Measurements from ENCODE around the gene LARGE1.

LARGE1 gene

GRCh38 chr22:33335611-33336279 is 584.5 kb downstream of the LARGE1 start:
- H3K27me3 ChIP-seq (ENCODE audit: control insufficient read depth in 1 of 2, insufficient read depth in 2 of 2, low read length in 2 of 2), result no peaks in the 10 kb centered on the region
- H3K36me3 ChIP-seq (ENCODE audit: control insufficient read depth in 1 of 2, insufficient read depth in 2 of 2, low read length in 2 of 2), result peaks cover 5 to 6% of the 10 kb centered on the region in 2 donors
- no peaks in the 10 kb centered on the region for H3K4me1 ChIP-seq (ENCODE audit: control insufficient read depth in 1 of 2, insufficient read depth in 2 of 2, low read length in 2 of 2)
- H3K4me3 ChIP-seq (ENCODE audit: low read depth in 1 of 2, low read length in 2 of 2), result no peak overlapping the region
- H3K9me3 ChIP-seq (ENCODE audit: control insufficient read depth in 1 of 2, low read length in 2 of 2), result no peaks in the 10 kb centered on the region
- H3K9ac ChIP-seq (ENCODE audit: low read depth in 1 of 2, low read length in 2 of 2), result no peak overlapping the region
- no peak overlapping the region for H3K27ac ChIP-seq (ENCODE audit: low read depth, low read length)

GRCh38 chr22:33332538-33332937 is 587.7 kb downstream of the LARGE1 start:
- Histone ChIP-seq H3K4me3 (ENCODE audit: low read depth in 1 of 2, low read length in 2 of 2) (no peak overlapping the region), H3K27me3 (ENCODE audit: control insufficient read depth in 1 of 2, insufficient read depth in 2 of 2, low read length in 2 of 2) (no peaks in the 10 kb centered on the region), H3K4me1 (ENCODE audit: control insufficient read depth in 1 of 2, insufficient read depth in 2 of 2, low read length in 2 of 2) (no peaks in the 10 kb centered on the region), H3K9me3 (ENCODE audit: control insufficient read depth in 1 of 2, low read length in 2 of 2) (no peaks in the 10 kb centered on the region), H3K36me3 (ENCODE audit: control insufficient read depth in 1 of 2, insufficient read depth in 2 of 2, low read length in 2 of 2) (peaks cover 5 to 6% of the 10 kb centered on the region in 2 donors), H3K9ac (ENCODE audit: low read depth in 1 of 2, low read length in 2 of 2) (no peak overlapping the region), H3K27ac (ENCODE audit: low read depth, low read length) (no peak overlapping the region)

- Histone ChIP-seq H3K4me3 (ENCODE audit: low read depth in 1 of 2, low read length in 2 of 2) (no peak overlapping the region), H3K36me3 (ENCODE audit: control insufficient read depth in 1 of 2, insufficient read depth in 2 of 2, low read length in 2 of 2) (peaks cover 5 to 6% of the 10 kb centered on the region in 2 donors), H3K27ac (ENCODE audit: low read depth, low read length) (no peak overlapping the region), H3K9me3 (ENCODE audit: control insufficient read depth in 1 of 2, low read length in 2 of 2) (no peaks in the 10 kb centered on the region), H3K4me1 (ENCODE audit: control insufficient read depth in 1 of 2, insufficient read depth in 2 of 2, low read length in 2 of 2) (no peaks in the 10 kb centered on the region), H3K9ac (ENCODE audit: low read depth in 1 of 2, low read length in 2 of 2) (no peak overlapping the region), H3K27me3 (ENCODE audit: control insufficient read depth in 1 of 2, insufficient read depth in 2 of 2, low read length in 2 of 2) (no peaks in the 10 kb centered on the region)
These were observed 589.3 kb downstream of the LARGE1 start for GRCh38 chr22:33331017-33331416.

- Histone ChIP-seq H3K27ac (ENCODE audit: low read depth, low read length) (no peak overlapping the region), H3K9me3 (ENCODE audit: control insufficient read depth in 1 of 2, low read length in 2 of 2) (no peaks in the 10 kb centered on the region), H3K4me1 (ENCODE audit: control insufficient read depth in 1 of 2, insufficient read depth in 2 of 2, low read length in 2 of 2) (no peaks in the 10 kb centered on the region), H3K4me3 (ENCODE audit: low read depth in 1 of 2, low read length in 2 of 2) (no peak overlapping the region), H3K36me3 (ENCODE audit: control insufficient read depth in 1 of 2, insufficient read depth in 2 of 2, low read length in 2 of 2) (peaks cover 5 to 6% of the 10 kb centered on the region in 2 donors), H3K27me3 (ENCODE audit: control insufficient read depth in 1 of 2, insufficient read depth in 2 of 2, low read length in 2 of 2) (no peaks in the 10 kb centered on the region), H3K9ac (ENCODE audit: low read depth in 1 of 2, low read length in 2 of 2) (no peak overlapping the region)
These were observed 589.7 kb downstream of the LARGE1 start for GRCh38 chr22:33330534-33330933.

GRCh38 chr22:33329398-33329797 is 590.9 kb downstream of the LARGE1 start:
- Histone ChIP-seq H3K9me3 (ENCODE audit: control insufficient read depth in 1 of 2, low read length in 2 of 2) (no peaks in the 10 kb centered on the region), H3K27ac (ENCODE audit: low read depth, low read length) (no peak overlapping the region), H3K9ac (ENCODE audit: low read depth in 1 of 2, low read length in 2 of 2) (no peak overlapping the region), H3K36me3 (ENCODE audit: control insufficient read depth in 1 of 2, insufficient read depth in 2 of 2, low read length in 2 of 2) (peaks cover 0 to under 1% of the 10 kb centered on the region in 2 donors), H3K4me1 (ENCODE audit: control insufficient read depth in 1 of 2, insufficient read depth in 2 of 2, low read length in 2 of 2) (no peaks in the 10 kb centered on the region), H3K27me3 (ENCODE audit: control insufficient read depth in 1 of 2, insufficient read depth in 2 of 2, low read length in 2 of 2) (no peaks in the 10 kb centered on the region), H3K4me3 (ENCODE audit: low read depth in 1 of 2, low read length in 2 of 2) (no peak overlapping the region)

- H3K27ac ChIP-seq (ENCODE audit: low read depth, low read length), result no peak overlapping the region
- H3K9ac ChIP-seq (ENCODE audit: low read depth in 1 of 2, low read length in 2 of 2), result no peak overlapping the region
- H3K4me1 ChIP-seq (ENCODE audit: control insufficient read depth in 1 of 2, insufficient read depth in 2 of 2, low read length in 2 of 2), result no peaks in the 10 kb centered on the region
- H3K36me3 ChIP-seq (ENCODE audit: control insufficient read depth in 1 of 2, insufficient read depth in 2 of 2, low read length in 2 of 2), result no peaks in the 10 kb centered on the region
- H3K4me3 ChIP-seq (ENCODE audit: low read depth in 1 of 2, low read length in 2 of 2), result no peak overlapping the region
- H3K27me3 ChIP-seq (ENCODE audit: control insufficient read depth in 1 of 2, insufficient read depth in 2 of 2, low read length in 2 of 2), result no peaks in the 10 kb centered on the region
- no peaks in the 10 kb centered on the region for H3K9me3 ChIP-seq (ENCODE audit: control insufficient read depth in 1 of 2, low read length in 2 of 2)
These were observed 591.4 kb downstream of the LARGE1 start for GRCh38 chr22:33328789-33329296.

GRCh38 chr22:33327348-33327860 is 592.9 kb downstream of the LARGE1 start:
- H3K27ac ChIP-seq (ENCODE audit: low read depth, low read length), result no peak overlapping the region
- H3K9ac ChIP-seq (ENCODE audit: low read depth in 1 of 2, low read length in 2 of 2), result no peak overlapping the region
- H3K9me3 ChIP-seq (ENCODE audit: control insufficient read depth in 1 of 2, low read length in 2 of 2), result no peaks in the 10 kb centered on the region
- no peaks in the 10 kb centered on the region for H3K4me1 ChIP-seq (ENCODE audit: control insufficient read depth in 1 of 2, insufficient read depth in 2 of 2, low read length in 2 of 2)
- H3K27me3 ChIP-seq (ENCODE audit: control insufficient read depth in 1 of 2, insufficient read depth in 2 of 2, low read length in 2 of 2), result no peaks in the 10 kb centered on the region
- H3K4me3 ChIP-seq (ENCODE audit: low read depth in 1 of 2, low read length in 2 of 2), result no peak overlapping the region
- no peaks in the 10 kb centered on the region for H3K36me3 ChIP-seq (ENCODE audit: control insufficient read depth in 1 of 2, insufficient read depth in 2 of 2, low read length in 2 of 2)

- H3K27ac ChIP-seq (ENCODE audit: low read depth, low read length), result no peak overlapping the region
- no peaks in the 10 kb centered on the region for H3K9me3 ChIP-seq (ENCODE audit: control insufficient read depth in 1 of 2, low read length in 2 of 2)
- no peak overlapping the region for H3K9ac ChIP-seq (ENCODE audit: low read depth in 1 of 2, low read length in 2 of 2)
- H3K27me3 ChIP-seq (ENCODE audit: control insufficient read depth in 1 of 2, insufficient read depth in 2 of 2, low read length in 2 of 2), result no peaks in the 10 kb centered on the region
- H3K4me1 ChIP-seq (ENCODE audit: control insufficient read depth in 1 of 2, insufficient read depth in 2 of 2, low read length in 2 of 2), result no peaks in the 10 kb centered on the region
- no peaks in the 10 kb centered on the region for H3K36me3 ChIP-seq (ENCODE audit: control insufficient read depth in 1 of 2, insufficient read depth in 2 of 2, low read length in 2 of 2)
- no peak overlapping the region for H3K4me3 ChIP-seq (ENCODE audit: low read depth in 1 of 2, low read length in 2 of 2)
These were observed 593.6 kb downstream of the LARGE1 start for GRCh38 chr22:33326540-33327295.

GRCh38 chr22:33325232-33326004 is 594.9 kb downstream of the LARGE1 start:
- Histone ChIP-seq H3K4me1 (ENCODE audit: control insufficient read depth in 1 of 2, insufficient read depth in 2 of 2, low read length in 2 of 2) (no peaks in the 10 kb centered on the region), H3K4me3 (ENCODE audit: low read depth in 1 of 2, low read length in 2 of 2) (no peak overlapping the region), H3K9ac (ENCODE audit: low read depth in 1 of 2, low read length in 2 of 2) (no peak overlapping the region), H3K9me3 (ENCODE audit: control insufficient read depth in 1 of 2, low read length in 2 of 2) (no peaks in the 10 kb centered on the region), H3K36me3 (ENCODE audit: control insufficient read depth in 1 of 2, insufficient read depth in 2 of 2, low read length in 2 of 2) (no peaks in the 10 kb centered on the region), H3K27me3 (ENCODE audit: control insufficient read depth in 1 of 2, insufficient read depth in 2 of 2, low read length in 2 of 2) (no peaks in the 10 kb centered on the region), H3K27ac (ENCODE audit: low read depth, low read length) (no peak overlapping the region)

GRCh38 chr22:33324228-33324627 is 596.0 kb downstream of the LARGE1 start:
- no peaks in the 10 kb centered on the region for H3K27me3 ChIP-seq (ENCODE audit: control insufficient read depth in 1 of 2, insufficient read depth in 2 of 2, low read length in 2 of 2)
- no peaks in the 10 kb centered on the region for H3K4me1 ChIP-seq (ENCODE audit: control insufficient read depth in 1 of 2, insufficient read depth in 2 of 2, low read length in 2 of 2)
- no peaks in the 10 kb centered on the region for H3K9me3 ChIP-seq (ENCODE audit: control insufficient read depth in 1 of 2, low read length in 2 of 2)
- H3K9ac ChIP-seq (ENCODE audit: low read depth in 1 of 2, low read length in 2 of 2), result no peak overlapping the region
- no peak overlapping the region for H3K4me3 ChIP-seq (ENCODE audit: low read depth in 1 of 2, low read length in 2 of 2)
- no peaks in the 10 kb centered on the region for H3K36me3 ChIP-seq (ENCODE audit: control insufficient read depth in 1 of 2, insufficient read depth in 2 of 2, low read length in 2 of 2)
- H3K27ac ChIP-seq (ENCODE audit: low read depth, low read length), result no peak overlapping the region

Data from duodenal mucosa (tissue), 2 donors.